ENCODE data around the gene PKMYT1.

PKMYT1 gene

DNA sequence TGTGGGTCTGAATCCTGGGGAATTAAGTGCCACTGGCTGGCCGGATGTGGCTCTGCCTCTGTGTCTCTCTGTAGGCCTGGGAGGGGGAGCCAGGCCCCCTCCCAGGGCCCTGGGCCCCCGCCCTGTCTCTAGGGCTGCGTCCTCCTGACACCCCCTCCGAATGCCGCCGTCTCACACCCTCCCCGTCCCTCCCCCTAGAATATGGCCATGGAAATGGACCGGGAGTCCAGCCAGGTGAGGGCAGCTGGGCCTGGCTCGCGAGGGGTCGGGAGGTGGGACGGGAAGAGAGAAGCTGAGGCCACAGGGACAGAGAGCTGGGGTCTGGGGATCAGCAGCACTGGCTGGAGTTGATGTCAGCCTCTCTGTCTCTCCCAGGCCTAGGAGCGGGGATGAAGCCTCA, 16.1 kb upstream of the PKMYT1 start:
- no peak for DNase-seq (ENCODE audit: low spot score)

DNA sequence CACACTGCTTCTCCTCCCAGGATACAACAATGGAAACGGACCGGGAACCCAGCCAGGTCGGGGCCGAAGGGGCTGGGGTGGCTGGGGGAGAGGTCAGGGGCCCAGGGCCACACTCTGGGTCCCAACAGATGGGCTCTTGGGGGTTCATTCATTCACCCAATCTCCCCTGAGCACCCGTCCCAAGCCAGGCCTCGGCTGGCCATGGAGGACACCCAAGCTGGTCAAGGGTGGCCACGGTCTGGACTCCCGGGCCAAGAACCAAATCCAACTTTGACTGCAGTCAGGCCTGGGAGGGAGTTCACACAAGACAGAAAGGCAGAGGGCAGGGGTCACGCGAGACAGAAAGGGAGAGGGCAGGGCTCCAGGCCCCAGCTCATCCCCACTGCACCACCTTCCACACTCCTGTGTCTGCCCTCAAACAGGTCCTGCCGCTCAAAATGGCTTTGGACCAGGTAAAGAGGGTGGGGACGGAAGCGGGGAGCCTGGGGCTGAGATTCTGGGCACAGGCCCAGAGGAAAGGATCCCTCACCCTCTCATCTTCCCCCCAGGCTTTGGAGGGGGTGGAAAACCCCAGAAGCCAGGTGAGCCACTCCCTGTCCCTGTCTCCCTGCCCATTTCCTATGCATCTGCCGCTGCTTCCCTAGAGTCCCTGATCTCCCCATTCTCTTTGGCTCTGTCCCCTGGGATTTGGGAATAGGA, 12.3 kb upstream of the PKMYT1 start:
- no peak for DNase-seq (ENCODE audit: low spot score)

DNA sequence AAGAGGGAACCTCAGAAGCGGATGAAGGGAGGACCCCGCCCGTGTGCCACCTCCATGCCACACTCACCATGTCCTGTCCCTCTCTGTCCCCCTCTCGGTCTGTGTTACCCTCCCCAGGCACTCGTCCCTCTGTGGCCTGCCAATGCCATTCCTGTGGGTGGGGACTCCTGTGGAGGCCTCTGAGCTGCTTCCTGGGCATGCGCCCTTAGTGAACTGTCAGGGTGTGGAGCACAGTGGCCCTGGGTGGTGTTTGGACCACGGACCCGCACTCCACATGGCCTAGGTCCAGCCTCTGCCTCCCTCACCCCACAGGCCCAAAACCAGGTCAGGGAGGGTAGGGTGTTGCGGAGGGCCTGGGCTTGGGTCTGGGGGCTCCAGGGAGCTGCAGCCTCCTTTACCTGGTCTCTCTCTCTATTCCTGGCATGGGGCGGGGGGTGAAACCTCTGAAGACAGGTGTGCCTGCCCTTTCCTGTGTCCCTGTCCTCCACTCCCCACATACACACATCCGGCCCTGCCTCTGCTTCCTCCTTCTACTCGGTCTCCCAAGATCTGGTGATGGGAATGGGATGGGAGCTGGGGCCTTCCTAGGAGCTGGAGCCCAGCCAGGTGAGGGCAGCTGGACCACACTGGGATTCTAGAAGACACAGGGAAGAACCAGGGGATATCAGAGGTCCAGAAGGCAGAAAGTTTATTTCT, 11.5 kb upstream of the PKMYT1 start:
- DNase-seq (ENCODE audit: low spot score) = no peak

DNA sequence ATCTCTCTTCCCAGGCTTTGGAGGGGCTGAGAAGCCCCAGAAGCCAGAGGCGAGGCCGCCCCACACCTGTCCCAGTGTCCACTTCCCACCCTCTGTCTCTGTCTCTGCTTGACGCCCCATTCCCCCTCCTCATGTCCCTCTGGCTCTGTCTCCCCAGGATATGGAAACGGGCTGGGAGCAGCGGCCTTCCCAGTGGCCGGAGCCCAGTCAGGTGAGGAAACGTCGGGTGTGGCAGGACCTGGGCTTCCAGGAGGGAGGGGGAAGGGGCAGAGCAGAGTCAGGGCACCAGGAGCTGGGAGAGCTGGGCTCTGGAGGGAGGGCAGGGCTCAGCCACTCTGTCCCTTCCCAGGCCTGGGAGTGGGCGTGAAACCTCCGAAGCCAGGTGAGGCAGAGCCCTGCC, 10.6 kb upstream of the PKMYT1 start:
- DNase-seq (ENCODE audit: low spot score) = no peak

DNA sequence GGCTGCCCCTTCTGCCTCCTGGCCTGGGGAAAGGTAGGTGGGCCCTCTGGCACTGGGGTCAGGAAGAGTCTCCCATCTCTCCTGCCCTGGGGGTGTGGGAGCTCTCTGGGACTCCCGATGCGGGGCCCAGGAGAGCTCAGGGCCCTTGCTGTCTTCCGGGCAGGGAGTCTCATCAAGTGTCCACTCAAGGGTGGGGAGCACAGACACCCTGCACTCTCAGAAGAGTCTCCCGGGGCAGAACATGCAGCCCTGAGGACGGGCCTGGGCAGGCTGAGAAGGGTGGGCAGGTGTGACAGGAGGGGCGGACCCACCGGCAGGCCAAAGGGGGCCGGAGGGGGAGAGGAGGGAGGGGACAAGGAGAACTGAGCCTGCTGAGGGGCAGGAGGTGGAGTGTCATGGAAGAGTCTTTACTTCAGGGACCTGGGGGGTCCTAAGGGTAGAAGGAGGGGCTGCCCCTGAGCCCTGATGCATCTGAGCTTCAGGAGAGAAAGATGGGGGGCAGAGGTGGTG, 8.4 kb upstream of the PKMYT1 start:
- DNase-seq (ENCODE audit: low spot score) = no peak

DNA sequence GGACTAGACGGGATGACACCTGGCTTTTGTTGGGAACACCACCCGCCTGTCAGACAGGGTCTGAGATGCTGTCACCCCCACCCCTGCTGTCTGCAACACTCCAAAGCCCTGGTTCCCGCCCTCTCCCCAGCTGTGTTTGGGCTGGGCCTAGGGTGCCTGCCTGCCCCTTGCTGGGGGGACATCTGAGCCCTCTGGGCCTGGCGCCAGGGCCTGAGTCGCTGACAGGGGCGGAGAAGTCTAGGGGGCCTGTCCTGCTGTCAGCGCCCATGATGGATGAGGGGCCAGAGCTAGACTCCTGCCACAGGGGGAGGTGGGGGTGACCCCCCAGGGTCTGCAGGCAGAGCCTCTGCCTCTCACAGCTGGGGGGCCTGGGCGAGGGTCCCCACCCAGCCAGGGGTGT, 7.6 kb upstream of the PKMYT1 start:
- no peak for DNase-seq (ENCODE audit: low spot score)

DNA sequence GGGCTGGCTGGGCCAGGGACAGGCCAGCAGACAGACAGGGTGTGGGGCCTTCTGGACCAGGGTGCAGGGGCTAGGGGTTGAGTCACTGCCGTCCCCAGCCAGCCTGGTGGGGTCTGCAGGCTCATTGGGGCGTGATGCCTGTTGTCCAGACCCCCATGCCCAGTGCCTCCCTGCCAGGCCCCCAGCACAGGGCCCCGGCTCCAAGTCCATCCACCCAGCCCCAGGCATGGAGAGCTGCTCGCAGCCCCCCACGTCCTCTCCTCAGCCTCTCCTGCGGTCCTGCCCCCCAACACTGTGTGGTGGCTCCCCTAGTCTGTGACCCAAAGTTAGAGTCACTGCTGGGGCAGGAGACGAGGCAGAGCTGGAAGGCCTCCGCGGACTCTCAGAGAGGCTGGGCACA, 7.0 kb upstream of the PKMYT1 start:
- DNase-seq (ENCODE audit: low spot score) = no peak

DNA sequence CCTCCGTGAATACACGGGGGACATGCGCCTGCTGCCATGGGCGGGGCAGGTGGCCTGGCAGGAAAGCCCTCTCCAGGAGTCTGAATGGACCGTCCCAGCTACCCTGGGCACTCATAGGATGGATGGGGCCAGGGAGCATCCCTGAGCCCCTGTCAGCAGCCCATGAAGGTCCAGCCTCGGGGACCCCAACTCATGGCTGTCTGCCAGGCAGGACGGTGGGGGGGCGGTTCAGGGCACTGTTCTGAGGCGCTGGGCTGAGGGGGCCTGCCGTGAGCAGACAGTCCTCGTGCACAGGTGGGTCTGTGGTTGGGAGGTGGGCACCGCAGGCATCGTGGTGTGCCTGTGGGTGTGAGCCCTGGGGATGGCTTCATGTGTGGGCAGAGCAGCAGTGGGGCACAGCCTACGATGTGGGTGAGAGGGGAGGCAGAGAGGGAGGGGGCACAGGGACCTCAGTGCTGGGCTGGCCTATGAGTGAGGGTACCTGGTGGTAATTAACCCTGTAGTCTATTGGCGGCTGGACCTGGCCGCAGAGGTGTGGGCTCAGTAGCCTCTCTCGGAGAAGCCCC, 6.5 kb upstream of the PKMYT1 start:
- DNase-seq (ENCODE audit: low spot score) = no peak

DNA sequence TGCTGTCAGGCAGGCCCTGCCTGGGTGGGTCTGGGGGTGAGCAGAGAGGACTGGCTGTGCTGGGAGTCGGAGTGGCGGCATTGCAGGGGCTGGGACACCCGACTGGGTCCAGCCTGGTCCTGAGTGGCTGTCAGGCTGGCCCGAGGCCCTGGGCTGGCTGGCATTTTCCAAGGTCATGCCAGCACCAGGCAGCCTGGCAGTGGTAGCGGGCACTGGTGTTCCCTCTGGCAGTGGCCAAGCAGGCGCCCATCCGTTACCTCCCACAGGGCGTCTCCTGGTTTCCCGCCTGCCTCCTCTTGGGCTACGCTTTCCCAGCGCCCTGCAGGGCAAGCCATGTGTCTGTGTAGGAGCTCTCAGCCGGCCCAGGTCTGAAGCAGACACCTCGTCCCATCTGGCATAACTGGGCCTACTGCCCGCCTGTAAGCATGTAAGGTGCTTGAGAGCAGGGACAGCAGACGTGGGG, 5.7 kb upstream of the PKMYT1 start:
- DNase-seq (ENCODE audit: low spot score) = no peak

DNA sequence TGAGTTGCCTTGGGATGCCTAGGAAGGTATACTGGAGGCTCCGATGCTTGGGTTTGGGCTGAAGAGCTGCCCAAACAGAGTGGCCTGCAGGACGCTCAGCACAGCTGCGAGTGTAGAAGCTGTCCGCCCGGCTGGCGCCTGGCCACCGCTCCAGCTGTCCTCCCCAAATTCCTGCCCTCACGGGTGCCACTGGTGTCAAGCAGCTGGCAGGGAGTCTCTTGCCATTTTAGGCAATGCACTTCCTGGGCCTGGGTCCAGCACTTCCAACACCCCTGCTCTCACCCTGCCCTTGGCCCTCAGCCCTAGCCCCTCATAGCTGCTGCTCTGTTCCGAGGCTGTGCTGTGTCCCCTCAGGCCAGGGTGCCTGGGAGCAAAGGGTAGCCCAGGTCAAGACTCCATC, 5.2 kb upstream of the PKMYT1 start:
- DNase-seq (ENCODE audit: low spot score) = no peak

DNA sequence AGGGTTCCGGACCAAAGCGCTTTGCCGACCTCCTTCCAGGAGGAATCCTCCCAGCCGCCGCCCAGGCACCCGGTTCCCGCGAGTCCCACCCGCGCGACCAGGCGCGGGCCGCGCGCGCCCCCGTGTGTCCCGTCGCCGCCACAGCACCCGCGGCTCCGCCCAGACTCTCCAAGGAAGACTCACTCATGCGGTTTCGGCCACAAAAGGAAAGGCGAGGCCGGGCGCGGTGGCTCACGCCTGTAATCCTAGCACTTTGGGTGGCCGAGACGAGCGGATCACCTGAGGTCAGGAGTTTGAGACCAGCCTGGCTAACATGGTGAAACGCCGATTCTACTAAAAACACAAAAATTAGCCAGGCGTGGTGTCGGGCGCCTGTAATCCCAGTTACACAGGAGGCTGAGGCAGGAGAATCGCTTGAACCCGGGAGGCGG, 3.5 kb upstream of the PKMYT1 start:
- peak; percentile 96 for DNase-seq (ENCODE audit: low spot score)

DNA sequence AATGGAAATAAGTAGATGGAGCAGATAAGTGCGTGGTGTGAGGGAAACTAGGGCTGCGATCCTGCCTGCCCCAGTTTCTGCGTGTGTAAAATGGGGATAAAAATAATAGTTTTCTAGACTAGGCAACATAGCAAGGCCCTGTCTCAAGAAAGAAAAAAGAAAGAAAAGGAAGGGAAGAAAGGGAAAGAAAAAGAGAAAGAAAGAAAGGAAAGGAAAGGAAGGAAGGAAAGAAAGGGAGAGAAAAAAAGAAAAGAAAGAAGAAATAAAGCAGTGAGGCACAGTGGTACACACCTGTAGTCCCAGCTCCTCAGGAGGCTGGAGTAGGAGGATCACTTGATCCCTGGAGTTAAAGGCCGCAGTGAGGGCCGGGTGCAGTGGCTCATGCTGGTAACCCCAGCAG, 2.2 kb upstream of the PKMYT1 start:
- DNase-seq (ENCODE audit: low spot score) = no peak

DNA sequence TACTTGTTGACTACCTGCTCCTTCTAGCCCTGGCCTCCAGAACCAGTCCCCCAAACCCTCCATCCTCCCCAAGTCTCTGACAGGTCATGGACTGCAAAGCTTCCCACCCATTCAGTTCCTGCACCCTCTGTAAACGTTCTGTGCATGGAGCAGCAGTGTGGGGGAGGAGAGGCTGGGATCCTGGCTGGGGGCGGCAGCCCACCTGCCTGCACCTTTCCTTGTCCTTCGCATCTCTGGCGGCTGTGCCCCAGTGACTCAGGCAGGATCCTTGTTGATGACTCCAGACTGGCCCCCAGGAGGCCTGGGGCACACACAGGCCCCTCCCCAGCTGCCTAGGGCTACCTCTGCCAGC, 1.6 kb upstream of the PKMYT1 start:
- no peak for DNase-seq (ENCODE audit: low spot score)

DNA sequence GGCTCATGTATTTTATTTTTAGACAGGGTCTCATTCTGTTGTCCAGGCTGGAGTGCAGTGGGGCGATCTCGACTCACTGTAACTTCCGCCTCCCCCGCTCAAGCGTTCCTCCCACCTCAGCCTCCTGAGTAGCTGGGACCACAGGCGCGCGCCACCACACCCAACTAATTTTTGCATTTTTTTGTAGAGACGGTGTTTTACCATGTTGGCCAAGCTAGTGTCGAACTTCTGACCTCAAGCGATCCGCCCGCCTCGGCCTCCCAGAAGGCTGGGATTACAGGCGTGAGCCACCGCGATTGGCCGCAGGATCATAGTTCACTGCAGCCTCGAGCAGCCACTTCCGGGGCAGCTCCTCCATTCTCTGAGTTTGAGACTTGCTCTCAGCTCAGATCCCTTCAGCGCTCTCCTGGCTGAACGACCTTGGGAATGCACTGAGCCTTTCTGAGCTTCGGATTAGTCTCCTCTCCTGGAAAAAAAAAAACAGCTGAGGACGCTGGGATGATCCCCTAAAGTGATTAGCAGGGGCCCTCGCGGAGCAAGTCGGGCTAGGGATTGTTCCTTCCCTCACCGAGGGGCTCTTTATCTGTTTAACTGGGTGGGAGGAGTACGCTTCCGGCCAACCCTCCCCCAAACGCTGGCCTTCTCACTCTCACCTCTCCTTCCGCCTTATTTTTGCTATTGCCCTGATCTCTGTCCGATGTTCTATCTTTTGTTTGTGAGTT, 1.1 kb upstream of the PKMYT1 start:
- no peak for DNase-seq (ENCODE audit: low spot score)

DNA sequence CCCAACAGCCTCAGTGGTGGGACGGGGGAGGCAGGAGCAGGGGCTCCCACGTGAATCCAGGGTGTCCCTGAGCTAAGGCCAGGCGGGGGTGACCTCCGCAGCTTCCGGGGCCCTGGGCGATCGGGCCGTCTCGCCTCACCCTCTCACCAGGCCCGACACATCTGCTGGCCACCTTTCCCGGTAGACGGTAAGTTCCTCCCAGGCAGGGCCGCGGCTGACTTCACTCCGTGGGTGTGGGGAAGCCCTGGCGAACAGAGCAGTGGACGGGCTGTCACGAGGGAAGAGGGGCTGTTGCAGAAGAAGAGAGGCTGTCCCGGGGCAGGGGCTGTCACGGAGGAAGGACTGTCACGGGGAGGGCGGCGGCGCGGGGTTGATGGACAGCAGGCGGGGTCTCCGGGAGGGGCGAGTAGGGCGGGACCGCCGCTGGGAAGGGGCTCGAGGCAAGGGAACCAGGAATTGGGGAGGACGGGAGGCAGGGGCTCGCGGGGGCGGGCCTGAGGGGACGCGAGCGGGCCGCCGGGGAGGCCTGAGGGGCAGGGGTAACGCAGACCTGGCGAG, 498 bp downstream of the PKMYT1 start:
- DNase-seq (ENCODE audit: low spot score) = peak; percentile 30

DNA sequence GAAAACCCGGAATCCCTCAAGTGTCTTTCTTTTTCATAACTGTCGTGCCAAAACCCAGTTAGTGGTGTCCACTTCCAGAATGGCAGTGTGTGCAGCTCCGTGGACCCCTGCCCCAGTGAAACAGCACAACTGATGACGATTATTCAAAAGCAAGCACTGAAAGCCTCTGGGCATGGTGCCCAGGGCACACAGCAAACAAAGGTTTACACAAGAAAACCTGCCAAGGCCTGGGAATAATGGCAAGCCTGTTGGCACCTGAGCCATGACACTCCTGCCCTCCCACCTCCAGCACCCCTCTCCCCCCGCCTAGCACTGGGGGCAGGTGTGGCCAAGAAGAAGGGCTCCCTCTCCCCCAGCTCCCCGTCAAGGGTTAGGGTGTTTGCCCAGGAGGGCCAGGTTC, 2.8 kb downstream of the PKMYT1 start:
- DNase-seq (ENCODE audit: low spot score) = no peak

DNA sequence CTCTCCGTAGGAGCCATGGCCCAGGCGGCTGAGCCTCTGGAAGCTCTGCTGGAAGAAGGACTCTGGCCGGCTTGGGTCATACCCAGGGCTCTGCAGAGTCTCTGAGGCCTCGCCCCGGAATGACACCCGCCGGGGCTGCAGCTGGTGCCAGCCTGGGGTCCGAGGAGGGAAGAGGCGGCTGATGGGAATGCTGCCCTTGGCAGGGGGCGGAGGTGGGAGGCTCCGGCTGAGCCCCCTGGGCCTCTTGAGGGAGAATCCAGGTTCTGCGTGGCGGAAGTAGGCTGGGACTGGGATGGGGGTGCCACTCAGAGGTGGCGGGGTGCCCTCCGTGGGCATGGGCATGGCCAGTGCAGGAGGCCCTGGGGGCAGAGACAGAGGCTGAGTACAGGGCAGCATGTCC, 3.6 kb downstream of the PKMYT1 start:
- DNase-seq (ENCODE audit: low spot score) = no peak

DNA sequence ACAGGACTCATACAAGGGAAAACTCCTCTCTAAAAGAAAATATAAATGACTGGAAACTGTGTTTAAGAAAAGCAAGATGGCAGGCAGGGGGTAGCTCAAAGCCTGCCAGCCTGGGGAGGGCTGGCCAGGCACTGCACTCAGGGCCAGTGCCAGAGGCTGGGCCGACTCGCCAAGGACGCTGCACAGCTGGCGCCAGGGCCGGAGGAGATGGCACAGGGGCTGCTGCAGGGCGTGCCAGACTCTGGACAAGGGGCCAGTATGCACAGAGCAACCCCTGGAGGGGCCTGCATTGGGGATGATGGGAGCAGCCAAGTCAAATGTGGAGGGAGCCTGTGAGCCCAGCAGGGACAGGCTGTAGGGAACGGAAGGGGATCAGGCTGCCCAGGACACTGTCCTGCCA, 4.0 kb downstream of the PKMYT1 start:
- DNase-seq (ENCODE audit: low spot score) = no peak

DNA sequence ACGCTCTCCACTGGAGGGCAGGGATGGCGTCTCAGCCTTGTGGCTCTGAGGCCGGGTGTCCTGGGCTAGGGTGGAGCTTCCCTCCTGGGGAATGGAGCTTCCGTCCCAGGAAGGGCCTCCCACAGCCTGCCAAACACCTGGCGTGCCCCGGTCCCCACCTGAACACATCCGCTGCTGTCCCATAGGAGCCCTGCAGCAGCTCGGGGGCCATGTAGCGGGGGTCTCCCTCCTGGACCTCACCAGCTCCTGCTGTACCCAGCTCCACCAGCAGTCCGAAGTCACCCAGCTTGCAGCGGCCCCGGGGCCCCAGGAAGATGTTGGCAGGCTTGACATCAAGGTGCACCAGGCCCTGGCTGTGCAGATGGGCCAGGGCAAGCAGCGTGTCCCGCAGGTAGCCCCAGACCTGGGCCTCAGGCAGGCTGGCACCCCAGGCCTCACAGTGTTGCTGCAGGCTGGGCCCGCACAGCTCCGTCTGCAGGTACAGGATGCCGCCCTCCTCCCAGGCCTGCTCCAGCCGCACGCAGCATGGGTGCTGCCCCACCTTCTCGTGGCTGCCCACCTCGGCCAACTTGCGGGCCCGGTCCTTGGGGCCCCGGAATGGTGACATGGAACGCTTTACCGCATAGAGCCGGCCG, 5.0 kb downstream of the PKMYT1 start:
- DNase-seq (ENCODE audit: low spot score) = no peak

DNA sequence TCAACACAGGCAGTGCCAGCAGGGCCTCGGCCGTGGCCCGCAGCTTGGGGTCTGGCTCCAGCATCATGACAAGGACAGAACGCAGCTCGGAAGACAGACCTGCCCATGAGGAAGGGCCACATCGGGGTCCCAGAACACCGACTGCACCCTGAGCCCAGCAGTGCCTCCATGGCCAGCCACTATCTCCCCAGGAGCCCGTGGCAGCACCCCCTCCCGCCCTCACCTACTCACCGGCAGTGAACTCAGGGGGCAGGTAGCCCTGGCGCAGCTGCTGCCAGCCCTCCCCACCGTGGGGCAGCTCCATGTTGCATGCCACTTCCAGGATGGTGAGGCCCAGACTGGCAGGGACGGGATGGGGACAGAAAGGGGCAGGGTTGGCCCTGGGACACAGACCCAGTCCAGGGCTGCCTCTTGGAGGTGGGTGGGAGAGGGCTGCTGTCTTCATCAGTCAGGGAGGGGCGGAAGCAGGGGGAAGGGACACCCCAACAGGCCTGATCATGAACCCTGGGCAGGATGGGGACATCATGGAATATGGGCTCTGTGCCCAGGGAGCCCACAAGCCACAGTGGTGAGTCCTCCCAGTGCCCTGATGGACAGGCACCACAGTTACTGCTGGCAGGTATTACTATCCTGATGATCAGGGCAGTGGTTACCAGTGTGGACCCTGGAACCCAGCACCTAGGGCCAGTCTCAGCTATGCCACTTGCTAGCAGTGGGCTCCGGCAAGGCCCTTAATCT, 5.8 kb downstream of the PKMYT1 start:
- no peak for DNase-seq (ENCODE audit: low spot score)

DNA sequence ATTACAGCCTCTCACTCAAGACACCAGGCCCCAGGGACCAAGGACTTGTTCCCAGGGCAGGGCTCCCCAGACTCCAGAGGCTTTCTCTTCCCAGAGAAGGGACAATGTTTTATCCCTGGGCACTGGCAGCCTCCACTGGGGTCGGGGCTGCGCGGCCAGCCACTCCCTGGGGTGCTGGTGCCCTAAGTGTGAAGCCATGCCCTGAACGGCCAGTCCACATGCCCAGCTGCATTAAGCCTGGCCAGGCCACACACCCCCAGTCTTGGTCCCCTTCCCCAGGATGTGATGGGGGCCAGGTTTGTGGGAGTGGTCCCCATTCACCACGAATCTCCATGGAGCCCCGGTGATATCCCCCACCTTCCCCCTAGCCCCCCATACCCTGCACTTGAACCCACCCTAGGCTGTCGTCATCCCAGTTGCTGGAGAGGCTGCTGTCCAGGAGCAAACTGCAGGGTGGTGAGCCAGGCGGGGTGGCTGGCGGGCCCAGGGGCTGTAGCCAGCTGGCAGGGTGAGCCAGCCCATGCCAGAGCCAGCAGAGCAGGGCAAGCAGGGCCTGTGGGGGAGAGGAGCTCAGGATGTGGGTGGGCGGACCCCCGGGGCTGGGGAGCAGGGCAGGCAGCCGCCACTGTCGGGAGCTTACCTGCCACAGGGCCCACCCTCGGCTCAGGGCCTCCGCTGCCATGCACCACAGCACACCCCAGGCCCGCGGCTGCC, 6.5 kb downstream of the PKMYT1 start:
- DNase-seq (ENCODE audit: low spot score) = no peak

All from AG20443 (cell line).